Neural progenitor cell (in vitro differentiated cells): ENCODE measurements around the gene FRAS1. TPM values are rescaled to one million over a fixed set of nuclear protein-coding genes. Genes with fewer than 3 reads are reported as not detected.

Source experiments
- DNase-seq: peaks from one replicate; pipeline ENCODE4 v3.0.0-alpha.2; 2016; ENCODE audit warnings: low spot score
- H2AFZ ChIP-seq: fragments of 200-600 bp; sonication (generic); replicated peaks from 2 replicates; pipeline ENCODE4 v1.6.1; 2016; ENCODE audit warnings: antibody characterized with exemption
- H3F3A ChIP-seq: fragments of 200-600 bp; sonication (generic); 2 replicates; pipeline ENCODE4 v1.6.1; 2016; ENCODE audit warnings: antibody characterized with exemption, low read depth
- H3K27ac ChIP-seq: fragments of 200-600 bp; sonication (generic); 2 replicates; pipeline ENCODE4 v1.5.1; 2016; ENCODE audit warnings: mild to moderate bottlenecking
- H3K27me3 ChIP-seq: fragments of 200-600 bp; sonication (generic); 2 replicates; pipeline ENCODE4 v1.6.1; 2016; ENCODE audit warnings: mild to moderate bottlenecking, moderate library complexity
- H3K36me3 ChIP-seq: fragments of 200-600 bp; sonication (generic); 2 replicates; pipeline ENCODE4 v1.5.1; 2016
- H3K4me1 ChIP-seq: fragments of 200-600 bp; sonication (generic); 2 replicates; pipeline ENCODE4 v1.6.1; 2016; ENCODE audit warnings: mixed run types
- H3K4me2 ChIP-seq: fragments of 200-600 bp; sonication (generic); 2 replicates; pipeline ENCODE4 v1.6.1; 2016
- H3K4me3 ChIP-seq: fragments of 200-600 bp; sonication (generic); 2 replicates; pipeline ENCODE4 v1.5.1; 2016
- H3K79me2 ChIP-seq: fragments of 200-600 bp; sonication (generic); 2 replicates; pipeline ENCODE4 v1.6.1; 2016; ENCODE audit warnings: low read depth
- H3K9ac ChIP-seq: fragments of 200-600 bp; sonication (generic); 2 replicates; pipeline ENCODE4 v1.6.1; 2016
- H3K9me3 ChIP-seq: fragments of 200-600 bp; sonication (generic); 2 replicates; pipeline ENCODE4 v1.5.1; 2016; ENCODE audit warnings: low read depth
- H4K20me1 ChIP-seq: fragments of 200-600 bp; sonication (generic); 2 replicates; pipeline ENCODE4 v1.6.1; 2016; ENCODE audit warnings: low read depth
- H3K27ac Mint-ChIP-seq: 3 replicates; pipeline ENCODE4 v1.8.0; 2021; ENCODE audit warnings: mixed read lengths
- H3K27me3 Mint-ChIP-seq: 2 replicates; pipeline ENCODE4 v1.8.0; 2022; ENCODE audit warnings: low read depth, mild to moderate bottlenecking, inconsistent platforms, moderate library complexity, mixed read lengths; ENCODE audit not compliant: insufficient read depth
- H3K36me3 Mint-ChIP-seq: 3 replicates; pipeline ENCODE4 v1.8.0; 2021; ENCODE audit warnings: mixed read lengths
- H3K4me1 Mint-ChIP-seq: 3 replicates; pipeline ENCODE4 v1.8.0; 2021; ENCODE audit warnings: mixed read lengths
- H3K4me3 Mint-ChIP-seq: 3 replicates; pipeline ENCODE4 v1.8.0; 2021; ENCODE audit warnings: mild to moderate bottlenecking, moderate library complexity, mixed read lengths
- H3K9me3 Mint-ChIP-seq: 3 replicates; pipeline ENCODE4 v1.8.0; 2020; ENCODE audit warnings: mixed read lengths
- EZH2 ChIP-seq: fragments of 200-600 bp; sonication (generic); IDR thresholded peaks from 2 replicates; pipeline ENCODE4 v1.6.1; 2017; ENCODE audit warnings: antibody characterized with exemption, mild to moderate bottlenecking, moderate library complexity
- EZH2phosphoT487 ChIP-seq: fragments of 200-600 bp; sonication (generic); IDR thresholded peaks from 2 replicates; pipeline ENCODE4 v1.6.1; 2017; ENCODE audit warnings: antibody characterized with exemption
- total RNA-seq: library from RNA; depleted of rRNA; stranded (reverse); fragments of >200 nt; gene quantifications from 2 replicates; pipeline ENCODE4 v1.2.3, GENCODE V29; 2015; ENCODE audit warnings: low replicate concordance
- TF ChIP-seq, protein P1 (sequence below): fragments of 200-600 bp; sonication (generic); IDR thresholded peaks from 2 replicates; pipeline ENCODE4 v1.5.1; 2017; ENCODE audit warnings: antibody characterized with exemption, mild to moderate bottlenecking

FRAS1 gene
- total RNA-seq, 1 donor from 2014 or later: 21.3 TPM

- no peaks in the 10 kb centered on the region for H3K4me1 Mint-ChIP-seq
- no peak for TF ChIP-seq EZH2
- TF ChIP-seq EZH2phosphoT487: no peak
- TF ChIP-seq, protein P1, sequence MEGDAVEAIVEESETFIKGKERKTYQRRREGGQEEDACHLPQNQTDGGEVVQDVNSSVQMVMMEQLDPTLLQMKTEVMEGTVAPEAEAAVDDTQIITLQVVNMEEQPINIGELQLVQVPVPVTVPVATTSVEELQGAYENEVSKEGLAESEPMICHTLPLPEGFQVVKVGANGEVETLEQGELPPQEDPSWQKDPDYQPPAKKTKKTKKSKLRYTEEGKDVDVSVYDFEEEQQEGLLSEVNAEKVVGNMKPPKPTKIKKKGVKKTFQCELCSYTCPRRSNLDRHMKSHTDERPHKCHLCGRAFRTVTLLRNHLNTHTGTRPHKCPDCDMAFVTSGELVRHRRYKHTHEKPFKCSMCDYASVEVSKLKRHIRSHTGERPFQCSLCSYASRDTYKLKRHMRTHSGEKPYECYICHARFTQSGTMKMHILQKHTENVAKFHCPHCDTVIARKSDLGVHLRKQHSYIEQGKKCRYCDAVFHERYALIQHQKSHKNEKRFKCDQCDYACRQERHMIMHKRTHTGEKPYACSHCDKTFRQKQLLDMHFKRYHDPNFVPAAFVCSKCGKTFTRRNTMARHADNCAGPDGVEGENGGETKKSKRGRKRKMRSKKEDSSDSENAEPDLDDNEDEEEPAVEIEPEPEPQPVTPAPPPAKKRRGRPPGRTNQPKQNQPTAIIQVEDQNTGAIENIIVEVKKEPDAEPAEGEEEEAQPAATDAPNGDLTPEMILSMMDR: no peak
Observed at GRCh38 chr4:78527555-78527954, 470.4 kb downstream of the FRAS1 start.

GRCh38 chr4:78528327-78528726 lies 471.2 kb downstream of the FRAS1 start:
- H3K27me3 Mint-ChIP-seq: no peaks in the 10 kb centered on the region

More at GRCh38 chr4:78527555-78527954, 470.4 kb downstream of the FRAS1 start:
- Histone ChIP-seq H3K79me2 (no peaks in the 10 kb centered on the region), H3K36me3 (no peaks in the 10 kb centered on the region), H4K20me1 (no peaks in the 10 kb centered on the region), H3K4me3 (no peak overlapping the region), H3F3A (no peaks in the 10 kb centered on the region), H3K4me2 (no peak overlapping the region), H3K9me3 (no peaks in the 10 kb centered on the region), H3K27me3 (no peaks in the 10 kb centered on the region), H3K4me1 (no peaks in the 10 kb centered on the region), H3K27ac (no peak overlapping the region), H2AFZ (no peak overlapping the region), H3K9ac (no peak overlapping the region)
- H3K27ac Mint-ChIP-seq: no peak overlapping the region
- H3K27me3 Mint-ChIP-seq: no peaks in the 10 kb centered on the region
- DNase-seq: no peak
- H3K9me3 Mint-ChIP-seq: peaks cover 2% of the 10 kb centered on the region
- H3K4me3 Mint-ChIP-seq: no peak overlapping the region
- H3K36me3 Mint-ChIP-seq: peaks cover 4% of the 10 kb centered on the region

GRCh38 chr4:78529569-78530209 lies 472.6 kb downstream of the FRAS1 start:
- Mint-ChIP-seq H3K9me3 (peaks cover 2% of the 10 kb centered on the region), H3K36me3 (peaks cover 4% of the 10 kb centered on the region), H3K27ac (no peak overlapping the region), H3K27me3 (no peaks in the 10 kb centered on the region), H3K4me3 (no peak overlapping the region), H3K4me1 (no peaks in the 10 kb centered on the region)
- no peaks in the 10 kb centered on the region for H3K36me3 ChIP-seq
- H3K27ac ChIP-seq: no peak overlapping the region
- no peak overlapping the region for H3K4me3 ChIP-seq
- no peaks in the 10 kb centered on the region for H4K20me1 ChIP-seq
- no peaks in the 10 kb centered on the region for H3F3A ChIP-seq
- H3K4me1 ChIP-seq: no peaks in the 10 kb centered on the region
- H3K9ac ChIP-seq: no peak overlapping the region
- no peaks in the 10 kb centered on the region for H3K79me2 ChIP-seq
- DNase-seq: no peak
- no peaks in the 10 kb centered on the region for H3K27me3 ChIP-seq
- TF ChIP-seq, protein P1: no peak
- TF ChIP-seq EZH2phosphoT487: no peak
- H3K9me3 ChIP-seq: no peaks in the 10 kb centered on the region
- no peak overlapping the region for H2AFZ ChIP-seq
- no peak overlapping the region for H3K4me2 ChIP-seq

More at GRCh38 chr4:78528327-78528726, 471.2 kb downstream of the FRAS1 start:
- no peak overlapping the region for H3K4me3 ChIP-seq
- Mint-ChIP-seq H3K4me1 (no peaks in the 10 kb centered on the region), H3K36me3 (peaks cover 4% of the 10 kb centered on the region), H3K9me3 (peaks cover 2% of the 10 kb centered on the region), H3K27ac (no peak overlapping the region), H3K4me3 (no peak overlapping the region)
- no peak overlapping the region for H3K27ac ChIP-seq
- H2AFZ ChIP-seq: no peak overlapping the region
- H4K20me1 ChIP-seq: no peaks in the 10 kb centered on the region
- H3K9me3 ChIP-seq: no peaks in the 10 kb centered on the region
- H3K79me2 ChIP-seq: no peaks in the 10 kb centered on the region
- H3K4me1 ChIP-seq: no peaks in the 10 kb centered on the region
- no peak overlapping the region for H3K9ac ChIP-seq
- no peaks in the 10 kb centered on the region for H3K36me3 ChIP-seq
- TF ChIP-seq EZH2phosphoT487 (no peak), EZH2 (no peak)
- TF ChIP-seq, protein P1: no peak
- H3K27me3 ChIP-seq: no peaks in the 10 kb centered on the region
- DNase-seq: no peak
- no peak overlapping the region for H3K4me2 ChIP-seq
- no peaks in the 10 kb centered on the region for H3F3A ChIP-seq
